Ovary (tissue), 3 donors: ENCODE data around the gene BRIP1.

Source experiments
- CTCF ChIP-seq, 3 donors: fragments of 450-650 bp in 2 of 3; fragments of 200-600 bp in 1 of 3; IDR thresholded peaks; one replicate each; pipeline versions ENCODE4 v1.5.1 to v1.8.0; 2016 to 2022; ENCODE audit warnings: antibody characterized with exemption in 3 of 3, mild to moderate bottlenecking in 1 of 3
- EP300 ChIP-seq: sonication (generic); formaldehyde crosslinking; IDR thresholded peaks from one replicate; pipeline ENCODE4 v1.6.1; 2017; ENCODE audit warnings: antibody characterized with exemption
- POLR2A ChIP-seq: fragments of 450-650 bp; IDR thresholded peaks from one replicate; pipeline ENCODE4 v1.6.1; 2017; ENCODE audit warnings: antibody characterized with exemption, mild to moderate bottlenecking, moderate library complexity
- donor health status: DM: no; HTN: no; CAD: no.

DNA sequence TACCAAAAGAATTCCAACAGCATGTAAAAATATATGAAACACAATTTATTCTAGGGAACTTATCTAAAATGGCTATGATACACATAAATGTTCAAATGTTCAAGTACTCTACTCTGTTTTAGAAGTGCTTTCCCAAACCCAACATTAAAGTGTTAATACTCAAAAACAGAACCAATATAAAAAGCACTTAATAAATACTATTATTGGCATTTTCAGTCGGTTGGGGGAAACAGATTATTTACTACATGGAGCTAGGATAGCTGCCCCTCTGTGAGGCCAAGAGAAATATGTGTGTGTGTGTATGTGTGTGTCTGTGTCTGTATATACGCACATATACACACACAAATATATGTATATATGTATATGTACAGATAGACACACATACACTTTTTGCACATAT lies 32.1 kb upstream of the BRIP1 start:
- TF ChIP-seq CTCF (IDR thresholded peaks at IDR 0.05) (no peak), POLR2A (no peak), EP300 (no peak)
